HS-5 (cell line): ENCODE measurements around the gene SHC1.

Source experiments
- DNase-seq: peaks from one replicate; pipeline ENCODE4 v3.0.0-alpha.2; 2012; ENCODE audit warnings: low read depth

Gene SHC1

DNA sequence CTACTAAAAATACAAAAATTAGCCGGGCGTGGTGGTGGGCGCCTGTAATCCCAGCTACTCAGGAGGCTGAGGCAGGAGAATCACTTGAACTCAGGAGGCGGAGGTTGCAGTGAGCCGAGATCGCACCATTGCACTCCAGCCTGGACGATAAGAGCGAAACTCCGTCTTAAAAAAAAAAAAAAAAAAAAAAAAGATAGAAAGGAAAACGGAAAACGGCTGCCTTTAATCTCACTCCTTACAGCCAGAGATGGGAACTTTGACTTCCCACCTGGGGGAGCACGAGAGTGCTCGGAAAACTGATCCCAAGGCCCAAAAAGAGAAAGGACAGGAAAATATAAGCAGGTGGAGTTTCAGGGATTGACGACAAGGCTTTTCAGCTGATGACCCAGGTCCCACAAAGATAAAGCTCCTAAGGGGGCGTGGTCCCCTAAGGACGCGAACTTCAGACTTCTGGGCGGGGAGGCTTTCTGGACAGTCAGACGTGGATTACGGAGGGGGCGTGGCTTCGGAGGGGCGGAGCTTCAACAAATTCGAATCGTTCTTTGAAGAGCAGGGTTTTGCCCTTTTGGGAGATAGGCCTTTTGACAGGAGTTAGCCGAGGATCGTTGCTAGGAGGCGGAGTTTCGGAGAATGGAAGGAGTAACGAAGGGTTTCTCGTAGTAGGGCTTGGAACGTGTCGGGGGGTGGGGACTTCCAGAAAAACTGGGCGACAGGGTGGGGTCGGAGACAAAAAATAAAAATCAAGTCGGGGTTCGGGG lies 3.0 kb upstream of the SHC1 start:
- peak; percentile 96 for DNase-seq

DNA sequence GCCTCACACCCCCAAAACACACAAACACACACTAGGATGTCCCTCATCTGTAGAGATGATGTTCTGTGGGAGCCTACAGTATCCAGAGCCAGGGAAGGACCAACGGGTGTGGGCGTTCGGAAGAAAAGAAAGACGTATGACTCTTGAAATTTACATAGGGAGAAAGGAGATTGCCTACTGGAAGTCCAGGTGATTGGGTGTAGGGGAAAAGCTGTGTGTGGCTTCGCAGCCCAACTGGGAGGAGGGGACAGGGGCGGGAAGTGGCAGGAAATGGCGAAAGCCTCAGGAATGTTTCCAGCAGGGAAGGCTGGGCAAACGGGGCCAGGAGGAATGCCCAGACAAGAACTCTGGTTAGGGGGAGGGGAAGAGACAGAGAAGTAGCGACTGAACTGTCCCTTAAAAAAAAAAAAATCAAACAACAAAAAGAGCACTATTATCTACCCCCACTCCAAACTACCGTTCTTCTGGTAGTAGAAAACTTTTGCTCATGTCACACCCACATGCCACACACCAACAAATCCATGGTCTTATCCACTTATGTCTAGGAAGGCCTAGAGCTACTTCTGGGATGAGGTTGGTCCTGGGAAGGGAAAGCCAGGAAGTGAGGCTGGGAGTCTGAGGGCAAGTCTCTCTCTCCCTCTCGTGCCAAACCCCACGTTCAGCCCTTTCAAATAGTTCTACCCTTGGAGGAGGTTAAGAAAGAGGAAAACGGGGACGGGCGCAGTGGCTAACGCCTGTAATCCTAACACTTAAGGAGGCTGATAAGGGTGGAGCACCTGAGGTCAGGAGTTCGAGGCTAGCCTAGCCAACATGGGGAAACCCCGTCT lies 2.2 kb upstream of the SHC1 start:
- DNase-seq, result peak; percentile 93

GRCh38 chr1:154972213-154972516 lies 1.6 kb upstream of the SHC1 start:
- no peak for DNase-seq

DNA sequence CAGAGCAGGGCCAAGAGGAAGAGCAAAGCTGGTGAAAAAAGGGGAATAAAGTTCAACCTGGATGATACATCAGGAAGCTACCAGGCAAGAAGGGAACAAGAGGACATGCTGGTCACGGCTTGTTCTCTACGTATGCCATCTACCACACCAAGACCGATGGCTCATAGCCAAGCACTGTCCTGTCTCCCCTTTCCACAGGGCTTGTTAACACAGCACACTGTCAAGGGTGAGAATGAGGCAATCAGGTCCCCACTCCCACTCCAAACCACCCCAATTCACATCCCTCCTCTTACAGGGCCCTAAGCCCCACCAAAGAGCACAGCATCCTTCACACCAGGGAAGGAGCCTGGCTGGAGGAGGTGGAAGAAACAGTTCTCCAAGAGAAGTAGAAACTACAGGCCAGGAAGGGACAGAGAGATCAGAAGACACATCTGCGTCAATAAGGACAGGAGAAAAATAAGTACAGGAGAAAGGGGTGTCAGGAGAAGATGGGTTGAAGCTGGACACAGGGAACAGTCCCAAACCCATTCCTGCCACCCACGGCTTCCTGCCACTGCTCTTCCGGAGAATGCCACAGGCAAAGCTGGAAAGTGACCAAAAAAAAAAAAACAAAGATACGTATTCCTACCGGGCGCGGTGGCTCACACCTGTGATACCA lies 923 bp upstream of the SHC1 start:
- no peak for DNase-seq

DNA sequence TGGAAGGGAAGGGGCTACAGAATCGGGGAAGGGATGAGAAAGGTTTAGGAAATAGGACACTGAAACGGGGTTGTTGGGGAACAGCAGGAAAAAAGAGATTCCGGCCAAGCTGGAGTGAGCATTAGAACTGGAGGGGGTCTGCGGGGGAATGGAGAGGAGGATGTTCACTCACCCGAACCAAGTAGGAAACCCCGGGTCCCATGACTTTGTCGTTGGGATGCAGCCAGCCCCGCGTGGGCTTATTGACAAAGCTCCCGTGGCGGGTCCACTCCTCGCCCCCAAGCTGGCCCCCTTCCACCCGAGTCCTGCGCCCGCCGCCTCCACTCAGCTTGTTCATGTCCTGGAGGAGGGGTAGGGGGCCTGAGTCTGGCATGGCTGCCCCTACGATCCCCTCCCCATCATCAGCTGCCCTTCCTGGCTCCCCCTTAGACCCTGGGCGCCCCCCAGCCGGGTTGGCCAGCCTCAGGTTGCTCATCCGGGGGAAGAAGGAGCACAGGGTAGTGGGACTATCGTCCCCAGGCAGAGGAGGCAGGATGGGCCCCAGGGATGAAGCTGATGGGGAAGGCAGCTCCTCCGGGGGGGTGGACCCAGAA lies 591 bp downstream of the SHC1 start:
- DNase-seq, result no peak

DNA sequence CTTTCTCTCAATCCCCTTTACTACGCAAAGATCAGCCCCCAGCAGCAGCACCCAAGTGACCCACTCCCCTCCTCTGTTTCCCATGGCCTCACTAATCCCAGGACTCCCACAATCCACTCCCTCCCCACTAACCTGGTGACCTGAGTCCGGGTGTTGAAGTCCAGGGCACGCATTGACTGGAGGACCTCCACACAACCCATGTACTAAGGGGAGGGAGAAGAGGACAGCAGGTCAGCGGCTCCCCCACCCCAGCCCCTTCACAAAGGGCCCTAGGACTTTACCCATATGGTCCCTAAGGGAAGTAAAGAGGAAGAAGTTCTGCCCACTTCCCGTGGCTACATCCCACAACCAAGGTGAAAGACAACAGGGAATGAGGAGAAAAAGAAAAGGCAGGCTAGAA lies 1.3 kb downstream of the SHC1 start:
- no peak for DNase-seq

DNA sequence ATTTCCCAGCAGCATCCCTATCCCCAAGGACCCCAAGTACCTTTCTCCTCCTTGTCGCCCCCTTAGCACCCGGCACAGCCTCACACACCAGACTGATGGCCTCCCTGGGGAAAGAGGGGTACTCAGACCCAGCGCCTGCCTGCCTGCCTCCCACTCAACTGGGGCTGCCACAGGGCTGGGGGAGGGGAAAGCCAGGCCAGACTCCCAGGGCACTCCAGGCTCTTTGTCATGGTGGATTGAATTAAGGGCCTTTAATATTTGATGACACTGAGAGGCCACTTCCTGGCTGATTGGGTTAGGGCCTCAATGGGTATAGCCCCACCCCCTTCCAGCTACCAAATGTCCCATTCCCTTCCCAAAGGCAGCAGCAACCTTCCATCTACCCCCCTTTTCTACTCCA lies 1.8 kb downstream of the SHC1 start:
- DNase-seq, result no peak

- DNase-seq, result no peak
These were observed 3.1 kb downstream of the SHC1 start for GRCh38 chr1:154967331-154967950.

- no peak for DNase-seq
These were observed 4.4 kb downstream of the SHC1 start for GRCh38 chr1:154966111-154966510.

DNA sequence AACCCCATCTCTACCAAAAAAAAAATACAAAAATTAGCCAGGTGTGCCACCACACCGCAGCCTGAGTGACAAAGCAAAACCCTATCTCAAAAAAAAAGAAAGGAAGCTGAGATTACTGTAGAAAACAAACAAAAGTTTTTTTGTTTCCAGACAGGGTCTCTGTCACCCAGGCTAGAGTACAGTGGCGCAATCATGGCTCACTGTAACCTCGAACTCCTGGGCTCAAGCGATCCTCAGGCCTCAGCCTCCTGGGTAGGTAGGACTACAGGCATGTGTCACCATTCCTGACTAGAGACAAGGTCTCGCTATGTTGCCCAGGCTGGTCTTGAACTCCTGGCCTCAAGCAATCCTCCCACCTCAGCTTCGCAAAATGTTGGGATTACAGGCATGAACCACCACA lies 6.2 kb downstream of the SHC1 start:
- DNase-seq, result no peak

- DNase-seq, result no peak
These were observed 6.9 kb downstream of the SHC1 start for GRCh38 chr1:154963643-154964042.

GRCh38 chr1:154962795-154963330 lies 7.7 kb downstream of the SHC1 start:
- no peak for DNase-seq

GRCh38 chr1:154962156-154962749 lies 8.3 kb downstream of the SHC1 start:
- no peak for DNase-seq

DNA sequence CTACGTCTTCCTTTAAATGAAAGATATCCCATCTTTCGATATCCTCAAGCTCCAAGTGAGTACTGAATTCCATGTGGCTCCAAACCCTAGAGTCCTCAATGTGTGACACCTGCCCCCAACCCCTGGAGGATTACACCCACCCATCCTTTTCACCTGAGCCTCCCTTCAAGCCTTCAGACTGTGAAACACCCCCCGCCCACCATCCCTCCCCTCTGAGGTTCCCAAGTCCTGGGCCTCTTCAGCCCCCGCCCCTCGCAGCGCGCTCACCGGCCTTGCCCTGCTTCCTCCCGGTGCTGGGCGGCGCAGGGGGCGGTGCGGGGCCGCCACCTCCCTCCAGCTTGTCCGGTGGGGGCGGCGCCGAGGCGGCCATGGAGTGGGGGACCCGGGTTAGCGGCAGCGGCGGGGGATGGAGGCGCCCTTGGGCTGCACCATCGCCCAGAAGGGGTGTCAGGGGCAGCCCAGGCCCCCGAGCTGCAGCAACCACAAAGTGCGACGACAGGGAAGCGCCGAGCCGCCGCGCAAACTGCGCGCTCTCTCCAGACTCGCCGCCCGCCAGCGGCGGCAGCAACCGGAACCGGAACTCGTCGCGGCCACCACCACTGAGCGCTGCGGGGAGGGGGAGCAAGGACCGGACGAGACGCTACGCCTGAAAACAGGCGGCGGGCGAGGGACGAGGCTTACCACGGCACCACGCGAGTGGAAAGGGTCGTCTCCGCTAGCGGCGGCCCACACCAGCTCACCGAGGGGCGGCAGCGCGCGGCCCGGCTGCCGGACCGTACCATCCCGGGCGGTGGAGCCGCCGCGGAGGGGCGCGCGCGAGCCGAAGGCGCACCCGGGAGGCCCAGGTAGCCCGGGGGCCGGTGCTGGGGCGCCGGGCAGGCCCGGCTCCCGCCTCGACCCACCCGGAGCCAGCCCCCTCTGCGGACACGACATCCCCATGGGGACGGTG lies 9.1 kb downstream of the SHC1 start, which contains the start of gene PYGO2:
Gene PYGO2, minus strand, starts transcription at position 576 of the 949 bp plus-strand sequence. Its CDS starts 206 bp downstream, at position 370.
- no peak for DNase-seq

- no peak for DNase-seq
These were observed 10.0 kb downstream of the SHC1 start for GRCh38 chr1:154960446-154961136.

GRCh38 chr1:154959426-154959780 lies 11.1 kb downstream of the SHC1 start:
- DNase-seq, result no peak

DNA sequence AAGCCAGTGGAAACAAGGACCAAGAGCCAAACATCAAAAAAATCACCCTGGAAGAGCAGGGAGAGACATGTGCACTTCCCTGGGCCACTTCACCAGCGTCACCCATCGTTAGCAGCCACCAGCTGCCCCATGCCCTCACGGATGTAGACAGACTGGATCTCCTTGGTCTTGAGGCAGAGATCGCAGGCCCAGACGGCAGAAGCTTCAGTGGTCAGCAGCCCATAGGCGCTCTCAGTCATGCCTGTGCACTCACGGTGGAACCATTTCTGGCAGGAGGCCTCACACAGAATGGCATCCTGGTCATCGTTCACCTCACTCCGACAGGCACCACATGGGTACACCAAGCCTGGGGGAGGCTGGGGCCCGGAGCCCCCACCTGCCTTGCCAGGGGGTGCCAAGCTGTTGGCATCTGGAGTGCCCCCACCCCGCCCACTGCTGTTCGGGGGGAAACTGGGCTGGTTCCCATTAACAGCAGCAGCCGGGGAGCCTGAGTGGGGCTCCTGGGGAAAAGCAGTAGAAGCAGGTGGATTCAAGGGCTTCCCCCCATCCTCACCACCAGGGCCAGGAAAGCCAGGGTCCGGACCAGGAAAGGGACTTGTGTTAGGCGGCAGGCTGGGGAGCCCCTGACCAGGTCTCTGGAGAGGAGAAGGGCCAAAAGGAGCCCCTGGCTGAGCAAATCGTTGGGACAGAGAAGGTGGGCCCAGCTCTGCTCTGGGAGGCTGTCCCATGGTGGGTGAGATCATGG lies 11.7 kb downstream of the SHC1 start:
- no peak for DNase-seq

DNA sequence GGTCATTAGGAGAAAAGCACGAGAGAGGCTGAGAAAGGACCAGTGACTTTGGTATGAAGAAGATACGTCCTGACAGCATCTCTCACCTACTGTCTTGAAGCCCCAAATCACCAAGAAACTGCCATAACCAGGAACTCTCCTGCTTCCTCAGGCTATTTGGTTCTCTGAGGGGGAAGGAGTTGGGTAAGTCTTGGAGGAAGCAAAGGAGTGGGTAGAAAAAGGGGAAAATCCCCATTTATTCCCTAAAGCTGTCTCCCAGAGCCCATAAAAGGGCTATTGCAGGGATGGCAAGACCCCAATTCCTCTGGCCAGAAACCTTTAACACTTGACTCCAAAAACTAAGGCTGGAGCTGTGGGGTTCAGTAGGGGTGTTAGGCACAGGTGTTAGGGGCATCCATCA lies 12.5 kb downstream of the SHC1 start:
- DNase-seq, result no peak

DNA sequence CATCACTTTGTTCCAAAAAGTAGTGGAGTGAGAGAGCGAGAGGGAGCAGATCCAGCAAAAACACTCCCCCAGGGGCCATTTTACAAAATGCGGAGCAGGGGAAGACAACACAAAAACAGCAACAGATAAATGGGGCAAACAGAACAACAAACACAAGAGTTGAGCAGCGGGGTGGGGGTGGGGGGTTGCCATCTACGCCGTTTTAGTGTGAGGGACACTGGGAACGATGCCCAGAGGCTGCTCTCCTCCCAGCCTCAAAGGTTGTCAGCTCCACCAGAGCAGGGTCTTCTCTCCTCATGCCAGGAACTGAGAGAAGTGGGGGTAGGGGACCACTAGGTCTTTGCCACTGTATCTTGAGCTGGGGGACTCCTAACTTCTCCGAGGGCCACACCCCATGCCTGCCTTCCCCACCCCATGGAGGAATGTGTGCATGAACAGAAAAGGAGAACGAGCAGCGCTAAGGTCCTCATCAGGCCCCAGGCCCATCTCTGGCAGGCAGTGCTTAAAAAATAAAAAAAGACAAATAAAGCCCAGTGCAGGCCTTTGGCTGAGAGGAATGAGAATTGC lies 13.4 kb downstream of the SHC1 start:
- no peak for DNase-seq
